NCI-H2171 treated with DMSO at 0.1 percent for 48 hours (cell line): ENCODE data around the gene EHBP1L1.

Experiments
- DNase-seq: peaks from one replicate; lab custom pipeline; 2025; lab: John Stamatoyannopoulos, UW

Gene EHBP1L1

GRCh38 chr11:65546217-65546958 is 29.5 kb upstream of the EHBP1L1 start:
- DNase-seq, result peak; percentile 81

GRCh38 chr11:65547446-65548125 is 28.3 kb upstream of the EHBP1L1 start:
- DNase-seq, result no peak

GRCh38 chr11:65548395-65548794 is 27.5 kb upstream of the EHBP1L1 start:
- no peak for DNase-seq

- no peak for DNase-seq
These were observed 26.8 kb upstream of the EHBP1L1 start for GRCh38 chr11:65549096-65549495.

GRCh38 chr11:65551572-65552387 is 24.1 kb upstream of the EHBP1L1 start:
- DNase-seq, result peak; percentile 42

GRCh38 chr11:65552388-65552951 is 23.4 kb upstream of the EHBP1L1 start:
- no peak for DNase-seq

GRCh38 chr11:65553301-65554001 is 22.4 kb upstream of the EHBP1L1 start:
- DNase-seq, result peak; percentile 43

- no peak for DNase-seq
These were observed 21.6 kb upstream of the EHBP1L1 start for GRCh38 chr11:65554057-65554818.

GRCh38 chr11:65554842-65555430 is 20.9 kb upstream of the EHBP1L1 start:
- no peak for DNase-seq

GRCh38 chr11:65555693-65556231 is 20.1 kb upstream of the EHBP1L1 start:
- DNase-seq, result no peak

- DNase-seq, result no peak
These were observed 19.2 kb upstream of the EHBP1L1 start for GRCh38 chr11:65556470-65557279.

GRCh38 chr11:65557280-65558001 is 18.4 kb upstream of the EHBP1L1 start:
- DNase-seq, result peak; percentile 12

- DNase-seq, result peak; percentile 67
These were observed 17.6 kb upstream of the EHBP1L1 start, which contains the start of gene LTBP3 for GRCh38 chr11:65558002-65558929. LTBP3 (minus strand) TSS chr11:65558359; CDS start chr11:65557959, 400 bp downstream.

- no peak for DNase-seq
These were observed 16.8 kb upstream of the EHBP1L1 start for GRCh38 chr11:65558930-65559509.

GRCh38 chr11:65559535-65559934 is 16.3 kb upstream of the EHBP1L1 start:
- peak; percentile 44 for DNase-seq

GRCh38 chr11:65559951-65560537 is 15.8 kb upstream of the EHBP1L1 start:
- peak; percentile 44 for DNase-seq
